Muscle layer of colon (tissue), 2 donors: Measurements from ENCODE around the gene HYAL4.

Experiments
- H3K27ac ChIP-seq: one replicate; pipeline ENCODE4 v1.7.0; 2013; ENCODE audit warnings: low read depth, mild to moderate bottlenecking, low read length, moderate library complexity
- H3K27me3 ChIP-seq, 2 donors: one replicate each; pipeline ENCODE4 v1.7.0; 2013; ENCODE audit warnings: low read length in 2 of 2, mild to moderate bottlenecking in 2 of 2; ENCODE audit not compliant: insufficient read depth in 2 of 2, control insufficient read depth in 1 of 2
- H3K36me3 ChIP-seq: one replicate; pipeline ENCODE4 v1.7.0; 2013; ENCODE audit warnings: mild to moderate bottlenecking, low read length; ENCODE audit not compliant: insufficient read depth
- H3K4me1 ChIP-seq: one replicate; pipeline ENCODE4 v1.7.0; 2013; ENCODE audit warnings: mild to moderate bottlenecking, low read length; ENCODE audit not compliant: insufficient read depth
- H3K4me3 ChIP-seq, 2 donors: one replicate each; pipeline ENCODE4 v1.7.0; 2013; ENCODE audit warnings: low read length in 2 of 2, low read depth in 1 of 2, mild to moderate bottlenecking in 1 of 2, moderate library complexity in 1 of 2
- H3K9ac ChIP-seq: one replicate; pipeline ENCODE4 v1.7.0; 2013; ENCODE audit warnings: low read length
- H3K9me3 ChIP-seq: one replicate; pipeline ENCODE4 v1.7.0; 2013; ENCODE audit warnings: mild to moderate bottlenecking, low read length
- donor health status: abdominal sarcoma.
- donor health status: Adenocarcinoma of cecum.

HYAL4 gene

DNA sequence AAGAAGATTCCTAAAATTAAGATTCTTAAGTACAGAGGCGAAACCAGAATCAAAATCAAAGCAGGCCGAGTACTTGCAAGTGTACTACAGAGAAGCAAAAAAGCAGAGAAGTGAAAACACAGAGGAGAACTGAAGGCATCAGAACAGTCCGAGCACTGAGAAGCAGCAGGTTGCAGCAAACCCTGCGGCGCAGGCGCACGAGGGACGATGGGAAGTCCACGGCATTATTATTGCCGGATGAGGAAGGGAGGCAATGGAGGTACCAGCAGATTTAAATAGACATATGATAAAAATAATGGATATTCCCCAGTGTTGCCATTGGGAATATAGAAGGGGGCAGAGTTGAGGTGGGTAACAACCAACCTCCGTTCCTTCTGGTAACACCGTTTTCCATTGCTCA lies 72.9 kb downstream of the HYAL4 start:
- no peak overlapping the region for H3K27ac ChIP-seq
- no peak overlapping the region for H3K9ac ChIP-seq
- H3K36me3 ChIP-seq = no peaks in the 10 kb centered on the region
- no peaks in the 10 kb centered on the region for H3K27me3 ChIP-seq
- H3K4me1 ChIP-seq = no peaks in the 10 kb centered on the region
- no peak overlapping the region for H3K4me3 ChIP-seq
- no peaks in the 10 kb centered on the region for H3K9me3 ChIP-seq

DNA sequence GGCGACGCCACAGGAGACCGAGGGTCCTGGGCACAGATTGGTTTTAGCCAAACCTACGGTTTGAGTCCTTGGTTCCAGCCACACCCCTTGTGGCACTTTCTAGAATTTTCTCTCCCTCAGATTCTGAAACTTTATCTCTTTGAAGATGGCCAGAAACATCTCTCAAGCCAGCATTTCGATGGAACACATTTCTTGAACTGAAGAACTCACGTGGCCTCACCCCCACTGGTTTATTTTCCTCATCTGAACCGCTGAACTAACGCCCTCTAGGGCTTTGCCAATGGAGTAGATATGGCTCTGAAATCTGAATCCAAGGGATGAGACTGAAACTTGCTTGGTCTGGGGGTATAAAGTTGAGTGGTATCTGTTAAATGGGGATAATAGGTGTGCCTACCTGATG lies 73.3 kb downstream of the HYAL4 start:
- Histone ChIP-seq H3K27ac (no peak overlapping the region), H3K4me3 (no peak overlapping the region), H3K4me1 (no peaks in the 10 kb centered on the region), H3K9ac (no peak overlapping the region), H3K36me3 (no peaks in the 10 kb centered on the region), H3K9me3 (no peaks in the 10 kb centered on the region), H3K27me3 (no peaks in the 10 kb centered on the region)

GRCh38 chr7:123923599-123923998 lies 78.6 kb downstream of the HYAL4 start:
- Histone ChIP-seq H3K4me3 (no peak overlapping the region), H3K9me3 (no peaks in the 10 kb centered on the region), H3K36me3 (no peaks in the 10 kb centered on the region), H3K9ac (no peak overlapping the region), H3K27me3 (no peaks in the 10 kb centered on the region), H3K27ac (no peak overlapping the region), H3K4me1 (no peaks in the 10 kb centered on the region)

DNA sequence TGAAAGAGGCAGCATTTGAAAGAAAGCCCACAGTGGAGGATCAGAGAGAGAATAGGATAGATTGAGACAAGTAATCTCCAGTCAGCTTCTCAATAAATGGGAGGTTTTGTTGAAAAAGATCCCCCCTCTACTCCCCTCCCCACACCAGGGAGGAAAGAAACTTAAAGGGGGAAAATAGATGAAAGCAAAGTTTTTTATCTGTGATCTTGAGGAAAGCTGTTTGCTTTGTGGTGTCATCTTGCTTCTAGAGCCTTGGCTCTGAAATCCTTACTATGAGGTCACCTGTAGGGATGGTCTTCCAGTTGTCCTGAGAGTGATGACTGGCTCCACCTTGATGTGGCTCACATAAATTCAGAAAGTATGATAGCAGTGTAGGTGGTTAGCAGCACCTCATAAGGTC lies 80.0 kb downstream of the HYAL4 start, which contains the start of gene SPAM1:
SPAM1 (plus strand) TSS at position 301 of the 400 bp plus-strand sequence. CDS start 28,330 bp downstream, outside the sequence.
- Histone ChIP-seq H3K9ac (no peak within 1 kb of the TSS), H3K4me3 (no peak within 1 kb of the TSS), H3K27ac (no peak within 1 kb of the TSS), H3K9me3 (no peaks in the 10 kb centered on the region), H3K36me3 (no peaks in the 10 kb centered on the region), H3K27me3 (no peaks in the 10 kb centered on the region), H3K4me1 (no peaks in the 10 kb centered on the region)
